SK-N-SH (cell line): ENCODE results near the gene MYLK. TPM values are rescaled to one million over a fixed set of nuclear protein-coding genes. Genes with fewer than 3 reads are reported as not detected.
A peak's percentile ranks its signal among the peaks of the same experiment; 100 is the strongest.

Experiments used
- CTCF ChIA-PET: fragments of 300-600, 350-600 bp; formaldehyde crosslinking; extraction: SDS; loops from one replicate; lab custom pipeline; 2021; lab: Yijun Ruan, JAX
- POLR2A ChIA-PET: fragments of 350-600 bp; sonication (Branson Sonifier 250); formaldehyde crosslinking; extraction: SDS; loops from one replicate; lab custom pipeline; 2020; ENCODE audit warnings: antibody characterized with exemption, inconsistent platforms; lab: Yijun Ruan, JAX
- DNase-seq: peaks from one replicate; pipeline ENCODE4 v3.0.0; 2012
- H2AFZ ChIP-seq: fragments of 200-600 bp; sonication (generic); 2 replicates; pipeline ENCODE4 v1.8.1; 2016; ENCODE audit warnings: antibody characterized with exemption, mild to moderate bottlenecking, low read depth
- H3F3A ChIP-seq: fragments of 200-600 bp; sonication (generic); replicated peaks from 2 replicates; pipeline ENCODE3; 2016; ENCODE audit warnings: antibody characterized with exemption, mild to moderate bottlenecking; ENCODE audit not compliant: insufficient read depth
- H3K27ac ChIP-seq, 2 experiments: fragments of 200-500 bp in 1 of 2; fragments of 200-600 bp in 1 of 2; sonication (Bioruptor generic) in 1 of 2; sonication (generic), shearing (Covaris generic) in 1 of 2; 2 replicates each; pipeline versions ENCODE4 v1.5.1 to v1.6.1; 2014 to 2016; ENCODE audit warnings: low read depth in 2 of 2, inconsistent platforms in 1 of 2, low read length in 1 of 2, mild to moderate bottlenecking in 1 of 2, mixed read lengths in 1 of 2
- H3K27me3 ChIP-seq: fragments of 200-600 bp; sonication (generic), shearing (Covaris generic); 2 replicates; pipeline ENCODE4 v1.6.1; 2016; ENCODE audit warnings: mixed run types; ENCODE audit not compliant: insufficient read depth
- H3K36me3 ChIP-seq, 2 experiments: fragments of 200-500 bp in 1 of 2; fragments of 200-600 bp in 1 of 2; sonication (Bioruptor generic) in 1 of 2; sonication (generic) in 1 of 2; replicated peaks in 1 of 2; 2 replicates each; pipeline versions ENCODE3 to v1.5.1; 2014 to 2016; ENCODE audit warnings: low read length in 1 of 2, mild to moderate bottlenecking in 1 of 2; ENCODE audit not compliant: insufficient read depth in 2 of 2, control insufficient read depth in 1 of 2
- H3K4me1 ChIP-seq, 2 experiments: fragments of 200-500 bp in 1 of 2; fragments of 200-600 bp in 1 of 2; sonication (Bioruptor generic) in 1 of 2; sonication (generic), shearing (Covaris generic) in 1 of 2; 2 replicates each; pipeline versions ENCODE4 v1.5.1 to v1.6.1; 2014 to 2016; ENCODE audit warnings: low read depth in 1 of 2, low read length in 1 of 2, mixed run types in 1 of 2; ENCODE audit not compliant: insufficient read depth in 2 of 2, control insufficient read depth in 1 of 2
- H3K4me2 ChIP-seq: fragments of 200-600 bp; sonication (generic), shearing (Covaris generic); 2 replicates; pipeline ENCODE4 v1.6.1; 2017; ENCODE audit warnings: mixed run types
- H3K4me3 ChIP-seq, 2 experiments: fragments of 200-500 bp in 1 of 2; fragments of 200-600 bp in 1 of 2; sonication (Bioruptor generic) in 1 of 2; sonication (generic), shearing (Covaris generic) in 1 of 2; 2 replicates each; pipeline versions ENCODE4 v1.5.1 to v1.8.1; 2014 to 2016; ENCODE audit warnings: low read depth in 2 of 2, inconsistent platforms in 1 of 2, low read length in 1 of 2, mild to moderate bottlenecking in 1 of 2, mixed read lengths in 1 of 2, moderate library complexity in 1 of 2
- H3K79me2 ChIP-seq: fragments of 200-600 bp; sonication (generic); 2 replicates; pipeline ENCODE4 v1.8.1; 2017; ENCODE audit warnings: mild to moderate bottlenecking; ENCODE audit not compliant: insufficient read depth
- H3K9ac ChIP-seq: fragments of 200-600 bp; sonication (generic); 2 replicates; pipeline ENCODE4 v1.6.1; 2017; ENCODE audit warnings: mixed run types
- H3K9me2 ChIP-seq: fragments of 200-600 bp; sonication (generic); 2 replicates; pipeline ENCODE4 v1.6.1; 2017; ENCODE audit warnings: mixed run types
- H3K9me3 ChIP-seq: fragments of 200-600 bp; sonication (generic); 2 replicates; pipeline ENCODE4 v1.6.1; 2017; ENCODE audit warnings: mixed run types, mild to moderate bottlenecking, moderate library complexity
- H4K20me1 ChIP-seq: fragments of 200-600 bp; sonication (generic); 2 replicates; pipeline ENCODE4 v1.6.1; 2017; ENCODE audit warnings: mild to moderate bottlenecking, mixed run types; ENCODE audit not compliant: insufficient read depth
- ELF1 ChIP-seq: IDR thresholded peaks from 2 replicates; pipeline ENCODE4 v1.4.0; 2012
- EP300 ChIP-seq, 2 experiments: IDR thresholded peaks; 2 replicates each; pipeline versions ENCODE4 v1.4.0 to v1.6.1; 2012; ENCODE audit warnings: borderline replicate concordance in 1 of 2, low read depth in 1 of 2, low read length in 1 of 2
- FOSL2 ChIP-seq: IDR thresholded peaks from 2 replicates; pipeline ENCODE4 v1.4.0; 2012; ENCODE audit warnings: low read depth, mild to moderate bottlenecking, moderate library complexity, borderline replicate concordance
- FOXJ3 ChIP-seq: sonication (generic); formaldehyde crosslinking; IDR thresholded peaks from 2 replicates; pipeline ENCODE4 v1.5.1; 2020; ENCODE audit warnings: mild to moderate bottlenecking, missing genetic modification reagents
- FOXM1 ChIP-seq: IDR thresholded peaks from 2 replicates; pipeline ENCODE4 v1.4.0; 2012; ENCODE audit warnings: low read depth, mild to moderate bottlenecking
- GATA2 ChIP-seq: sonication (generic); formaldehyde crosslinking; IDR thresholded peaks from 2 replicates; pipeline ENCODE4 v1.5.0; 2020; ENCODE audit warnings: mild to moderate bottlenecking, missing genetic modification reagents
- MAX ChIP-seq: IDR thresholded peaks from 2 replicates; pipeline ENCODE4 v1.4.0; 2012; ENCODE audit warnings: low read depth
- MXI1 ChIP-seq: IDR thresholded peaks from 2 replicates; pipeline ENCODE4 v1.6.1; 2012; ENCODE audit warnings: mild to moderate bottlenecking, low read depth, low read length, improper control_type of control experiment
- NFIC ChIP-seq: IDR thresholded peaks from 2 replicates; pipeline ENCODE4 v1.4.0; 2012; ENCODE audit warnings: borderline replicate concordance
- NRF1 ChIP-seq: IDR thresholded peaks from 2 replicates; pipeline ENCODE4 v1.6.1; 2012; ENCODE audit warnings: low read depth, mild to moderate bottlenecking, low read length
- PBX3 ChIP-seq: IDR thresholded peaks from 2 replicates; pipeline ENCODE4; 2012
- POLR2AphosphoS5 ChIP-seq: IDR thresholded peaks from 2 replicates; pipeline ENCODE4 v1.6.1; 2012; ENCODE audit warnings: low read depth, low read length
- RAD21 ChIP-seq: IDR thresholded peaks from 2 replicates; pipeline ENCODE4 v1.6.1; 2012; ENCODE audit warnings: mild to moderate bottlenecking, low read length
- REST ChIP-seq: IDR thresholded peaks from 2 replicates; pipeline ENCODE4 v1.6.1; 2012; ENCODE audit warnings: mild to moderate bottlenecking, low read depth, low read length, moderate library complexity
- RFX5 ChIP-seq: IDR thresholded peaks from 2 replicates; pipeline ENCODE4 v1.6.1; 2012; ENCODE audit warnings: mild to moderate bottlenecking, improper control_type of control experiment, low read length
- SIN3A ChIP-seq: IDR thresholded peaks from 2 replicates; pipeline ENCODE4 v1.6.1; 2012; ENCODE audit warnings: low read depth, mild to moderate bottlenecking, low read length, moderate library complexity, borderline replicate concordance
- TAF1 ChIP-seq: IDR thresholded peaks from 2 replicates; pipeline ENCODE4 v1.6.1; 2012; ENCODE audit warnings: low read depth, mild to moderate bottlenecking, low read length, moderate library complexity, borderline replicate concordance
- TCF12 ChIP-seq: IDR thresholded peaks from 2 replicates; pipeline ENCODE4 v1.4.0; 2012
- USF1 ChIP-seq: IDR thresholded peaks from 2 replicates; pipeline ENCODE4 v1.4.0; 2012; ENCODE audit warnings: low read depth, borderline replicate concordance
- YY1 ChIP-seq: IDR thresholded peaks from 2 replicates; pipeline ENCODE4 v1.4.0; 2012; ENCODE audit warnings: low read depth, mild to moderate bottlenecking
- ZBTB33 ChIP-seq: IDR thresholded peaks from 2 replicates; pipeline ENCODE4 v1.4.0; 2012; ENCODE audit warnings: low read depth, borderline replicate concordance
- WGBS: methylation state at CpG from one replicate; pipeline ENCODE4 v1.1.6; 2017; ENCODE audit warnings: low lambda C conversion rate; 5-methylcytosine and 5-hydroxymethylcytosine counted together
- polyA plus RNA-seq, 3 experiments: library from polyadenylated mRNA; depleted of rRNA; stranded (reverse); fragments of >200 nt; gene quantifications; 2 replicates each; pipeline ENCODE4 v1.2.3, GENCODE V29; 2012

Gene MYLK
- polyA plus RNA-seq, 1 of the 3 experiments (the other 2 are of a cell fraction): 272 TPM

- TF ChIP-seq ZBTB33 (no peak), MAX (no peak), USF1 (no peak), TAF1 (no peak)
Measured at GRCh38 chr3:123801474-123801873, 82.7 kb downstream of the MYLK start (continued).

- Histone ChIP-seq H3K27ac (peak overlapping the region in 1 of 2 experiments; percentile 28; a peak in 2 of 4 replicates), H3K4me2 (no peak overlapping the region), H3K27me3 (no peaks in the 10 kb centered on the region)
Measured at GRCh38 chr3:123800362-123800682, 83.8 kb downstream of the MYLK start.

More at GRCh38 chr3:123800362-123800682, 83.8 kb downstream of the MYLK start:
- Histone ChIP-seq H3K36me3 (peaks cover 57 to 65% of the 10 kb centered on the region in 2 experiments), H3K79me2 (peaks cover 46% of the 10 kb centered on the region), H3K9me2 (no peaks in the 10 kb centered on the region), H3K4me1 (peaks cover 0 to 45% of the 10 kb centered on the region in 2 experiments; a peak in 1 of 4 replicates), H3K4me3 (no peak overlapping the region), H2AFZ (no peak overlapping the region), H3K9ac (no peak overlapping the region), H4K20me1 (no peaks in the 10 kb centered on the region), H3K9me3 (no peaks in the 10 kb centered on the region), H3F3A (peaks cover 16% of the 10 kb centered on the region)
- 89% methylated on average over 2 of the region's 2 CpGs for WGBS
- DNase-seq: no peak
- TF ChIP-seq PBX3: no peak
- no peak for TF ChIP-seq NFIC
- TF ChIP-seq REST: no peak
- TF ChIP-seq ZBTB33: no peak
- no peak for TF ChIP-seq POLR2AphosphoS5
- TF ChIP-seq SIN3A: no peak
- no peak for TF ChIP-seq EP300 (IDR thresholded peaks at IDR 0.05; ENCODE audit: borderline replicate concordance in 1 of 2, low read depth in 1 of 2, low read length in 1 of 2)
- no peak for TF ChIP-seq FOXM1
- no peak for TF ChIP-seq FOSL2
- TF ChIP-seq TCF12: no peak
- no peak for TF ChIP-seq YY1
- TF ChIP-seq NRF1: no peak
- no peak for TF ChIP-seq ELF1
- no peak for TF ChIP-seq GATA2 (CRISPR knock-in tag)
- TF ChIP-seq FOXJ3: no peak
- no peak for TF ChIP-seq MXI1
- TF ChIP-seq RFX5: no peak
- no peak for TF ChIP-seq RAD21
- no peak for TF ChIP-seq USF1
- ChIA-PET POLR2A (no interaction called here), CTCF (interaction anchor here (1.2 to 2.4 kb wide), 4 partner anchors 9 to 148 kb away, joined by 3 to 6 read pairs (median 5); no protein-coding TSS in a partner anchor)
